ENCODE results near the gene ORAI3. TPM values are rescaled to one million over a fixed set of nuclear protein-coding genes. Genes with fewer than 3 reads are reported as not detected.

Gene ORAI3
- total RNA-seq, 2 experiments from 2014 or later = 18.4 to 19.0 TPM

GRCh38 chr16:30941600-30942425 is 7.1 kb upstream of the ORAI3 start:
- peak overlapping the region; percentile 51 for H3K4me3 Mint-ChIP-seq
- H3K27me3 Mint-ChIP-seq = no peaks in the 10 kb centered on the region
- H3K9me3 Mint-ChIP-seq = no peaks in the 10 kb centered on the region
- peak overlapping the region; percentile 72 for H3K27ac Mint-ChIP-seq
- peaks cover 20% of the 10 kb centered on the region for H3K36me3 Mint-ChIP-seq (ENCODE audit: low read depth)
- ChIA-PET POLR2A (no interaction called here), CTCF (interaction anchor here (0.6 to 6.0 kb wide), 30 partner anchors 8 to 441 kb away, joined by 3 to 48 read pairs (median 4); partner anchors contain the start of genes FBRS, HSD3B7, SETD1A and VKORC1)
- DNase-seq = peak; percentile 74
- peaks cover 34% of the 10 kb centered on the region for H3K4me1 Mint-ChIP-seq

GRCh38 chr16:30942426-30942806 is 6.5 kb upstream of the ORAI3 start:
- H3K27me3 Mint-ChIP-seq = no peaks in the 10 kb centered on the region
- no peak overlapping the region for H3K27ac Mint-ChIP-seq
- no peak for DNase-seq
- H3K9me3 Mint-ChIP-seq = no peaks in the 10 kb centered on the region
- POLR2A ChIA-PET = no interaction called here
- peaks cover 24% of the 10 kb centered on the region for H3K36me3 Mint-ChIP-seq (ENCODE audit: low read depth)
- no peak overlapping the region for H3K4me3 Mint-ChIP-seq
- CTCF ChIA-PET = interaction anchor here (0.8 to 6.0 kb wide), 26 partner anchors 8 to 441 kb away, joined by 3 to 48 read pairs (median 4); partner anchors contain the start of genes HSD3B7, SETD1A and VKORC1
- H3K4me1 Mint-ChIP-seq = peaks cover 29% of the 10 kb centered on the region

GRCh38 chr16:30944352-30944751 is 4.5 kb upstream of the ORAI3 start:
- ChIA-PET CTCF (interaction anchor here (0.6 to 1.3 kb wide), 5 partner anchors 9 to 125 kb away, joined by 3 to 6 read pairs (median 4); no protein-coding TSS in a partner anchor), POLR2A (interaction anchor here (0.5 kb wide), 1 partner anchor 236 kb away, joined by 3 read pairs; no protein-coding TSS in a partner anchor)
- Mint-ChIP-seq H3K27ac (peak overlapping the region; percentile 46), H3K36me3 (ENCODE audit: low read depth) (peaks cover 24% of the 10 kb centered on the region), H3K4me3 (no peak overlapping the region), H3K4me1 (peaks cover 27% of the 10 kb centered on the region), H3K9me3 (no peaks in the 10 kb centered on the region), H3K27me3 (no peaks in the 10 kb centered on the region)
- no peak for DNase-seq

- DNase-seq = no peak
- Mint-ChIP-seq H3K27me3 (no peaks in the 10 kb centered on the region), H3K4me3 (no peak overlapping the region), H3K9me3 (no peaks in the 10 kb centered on the region), H3K36me3 (ENCODE audit: low read depth) (peaks cover 26% of the 10 kb centered on the region), H3K4me1 (peaks cover 37% of the 10 kb centered on the region), H3K27ac (no peak overlapping the region)
- POLR2A ChIA-PET = no interaction called here
- CTCF ChIA-PET = interaction anchor here (0.9 to 1.4 kb wide), 3 partner anchors 11 to 45 kb away, joined by 3 to 4 read pairs (median 4); no protein-coding TSS in a partner anchor
Measured at GRCh38 chr16:30946671-30947540, 2.0 kb upstream of the ORAI3 start.

- no peak for DNase-seq
- H3K36me3 Mint-ChIP-seq (ENCODE audit: low read depth) = peaks cover 26% of the 10 kb centered on the region
- H3K27ac Mint-ChIP-seq = no peak overlapping the region
- peaks cover 31% of the 10 kb centered on the region for H3K4me1 Mint-ChIP-seq
- no peak overlapping the region for H3K4me3 Mint-ChIP-seq
- ChIA-PET POLR2A (no interaction called here), CTCF (interaction anchor here (0.9 to 1.4 kb wide), 3 partner anchors 12 to 46 kb away, joined by 3 to 4 read pairs (median 4); no protein-coding TSS in a partner anchor)
- H3K9me3 Mint-ChIP-seq = no peaks in the 10 kb centered on the region
- H3K27me3 Mint-ChIP-seq = no peaks in the 10 kb centered on the region
Measured at GRCh38 chr16:30947541-30947858, 1.4 kb upstream of the ORAI3 start.

GRCh38 chr16:30947859-30948666 is 805 bp upstream of the ORAI3 start:
- POLR2A ChIA-PET = no interaction called here
- Mint-ChIP-seq H3K4me1 (peaks cover 25% of the 10 kb centered on the region), H3K27me3 (no peaks in the 10 kb centered on the region), H3K27ac (peak overlapping the region; percentile 50), H3K36me3 (ENCODE audit: low read depth) (peaks cover 23% of the 10 kb centered on the region), H3K4me3 (peak overlapping the region; percentile 27), H3K9me3 (no peaks in the 10 kb centered on the region)
- CTCF ChIA-PET = interaction anchor here (0.6 to 1.4 kb wide), 2 partner anchors 46 to 793 kb away, joined by 4 to 5 read pairs; no protein-coding TSS in a partner anchor
- DNase-seq = no peak

GRCh38 chr16:30949650-30950515 is 1.0 kb downstream of the ORAI3 start:
- Mint-ChIP-seq H3K4me3 (peak overlapping the region; percentile 91), H3K36me3 (ENCODE audit: low read depth) (peaks cover 16% of the 10 kb centered on the region), H3K27ac (peak overlapping the region; percentile 85), H3K27me3 (no peaks in the 10 kb centered on the region), H3K4me1 (peaks cover 32% of the 10 kb centered on the region), H3K9me3 (no peaks in the 10 kb centered on the region)
- POLR2A ChIA-PET = no interaction called here
- CTCF ChIA-PET = interaction anchor here (0.5 to 2.1 kb wide), 13 partner anchors 8 to 247 kb away, joined by 3 to 16 read pairs (median 4); no protein-coding TSS in a partner anchor
- peak; percentile 58 for DNase-seq

GRCh38 chr16:30950516-30951065 is 1.7 kb downstream of the ORAI3 start:
- Mint-ChIP-seq H3K4me3 (peak overlapping the region; percentile 91), H3K4me1 (peaks cover 32% of the 10 kb centered on the region), H3K9me3 (no peaks in the 10 kb centered on the region), H3K27me3 (no peaks in the 10 kb centered on the region), H3K27ac (peak overlapping the region; percentile 85), H3K36me3 (ENCODE audit: low read depth) (peaks cover 16% of the 10 kb centered on the region)
- ChIA-PET CTCF (interaction anchor here (0.6 to 2.1 kb wide), 7 partner anchors 8 to 248 kb away, joined by 3 to 16 read pairs (median 4); no protein-coding TSS in a partner anchor), POLR2A (no interaction called here)
- no peak for DNase-seq

- DNase-seq = no peak
- Mint-ChIP-seq H3K4me3 (no peak overlapping the region), H3K27ac (no peak overlapping the region), H3K27me3 (no peaks in the 10 kb centered on the region), H3K9me3 (no peaks in the 10 kb centered on the region), H3K36me3 (ENCODE audit: low read depth) (peaks cover 16% of the 10 kb centered on the region), H3K4me1 (peaks cover 35% of the 10 kb centered on the region)
- ChIA-PET POLR2A (no interaction called here), CTCF (interaction anchor here (2.1 kb wide), 1 partner anchor 9 kb away, joined by 16 read pairs; no protein-coding TSS in a partner anchor)
Measured at GRCh38 chr16:30951193-30951592, 2.3 kb downstream of the ORAI3 start.

GRCh38 chr16:30951750-30952149 is 2.9 kb downstream of the ORAI3 start:
- no peaks in the 10 kb centered on the region for H3K9me3 Mint-ChIP-seq
- H3K36me3 Mint-ChIP-seq (ENCODE audit: low read depth) = peaks cover 14% of the 10 kb centered on the region
- H3K27ac Mint-ChIP-seq = no peak overlapping the region
- H3K4me3 Mint-ChIP-seq = no peak overlapping the region
- POLR2A ChIA-PET = no interaction called here
- H3K27me3 Mint-ChIP-seq = no peaks in the 10 kb centered on the region
- no peak for DNase-seq
- H3K4me1 Mint-ChIP-seq = peaks cover 39% of the 10 kb centered on the region
- CTCF ChIA-PET = interaction anchor here (2.1 kb wide), 1 partner anchor 10 kb away, joined by 16 read pairs; no protein-coding TSS in a partner anchor

GRCh38 chr16:30953111-30953510 is 4.2 kb downstream of the ORAI3 start:
- Mint-ChIP-seq H3K9me3 (no peaks in the 10 kb centered on the region), H3K4me3 (no peak overlapping the region), H3K27me3 (no peaks in the 10 kb centered on the region), H3K36me3 (ENCODE audit: low read depth) (peaks cover 9% of the 10 kb centered on the region), H3K4me1 (peaks cover 44% of the 10 kb centered on the region), H3K27ac (no peak overlapping the region)
- ChIA-PET POLR2A (no interaction called here), CTCF (interaction anchor here (0.7 to 3.5 kb wide), 12 partner anchors 9 to 915 kb away, joined by 3 to 25 read pairs (median 6); no protein-coding TSS in a partner anchor)
- DNase-seq = no peak
